H9 (cell line): ENCODE results near the gene UNC50. TPM values are rescaled to one million over a fixed set of nuclear protein-coding genes. Genes with fewer than 3 reads are reported as not detected.

Experiments used
- DNase-seq: peaks from one replicate; pipeline ENCODE4 v3.0.0-alpha.2; 2017
- H2AFZ ChIP-seq: one replicate; pipeline ENCODE4 v1.6.1; 2013; ENCODE audit warnings: mild to moderate bottlenecking, low read length, control low read depth, moderate library complexity
- H2AK5ac ChIP-seq: 2 replicates; pipeline ENCODE4 v1.6.1; 2013; ENCODE audit warnings: low read length, control low read depth, mixed read lengths; ENCODE audit not compliant: insufficient read length
- H2BK120ac ChIP-seq: one replicate; pipeline ENCODE4 v1.6.1; 2013; ENCODE audit warnings: low read depth, mild to moderate bottlenecking, low read length, control low read depth, inconsistent platforms; ENCODE audit not compliant: poor library complexity, severe bottlenecking
- H2BK12ac ChIP-seq: 2 replicates; pipeline ENCODE4 v1.6.1; 2013; ENCODE audit warnings: low read length, control low read depth, mixed read lengths, low read depth; ENCODE audit not compliant: insufficient read length
- H2BK15ac ChIP-seq: 2 replicates; pipeline ENCODE4 v1.6.1; 2013; ENCODE audit warnings: low read depth, low read length, control low read depth
- H2BK20ac ChIP-seq: one replicate; pipeline ENCODE4 v1.6.1; 2013; ENCODE audit warnings: low read depth, mild to moderate bottlenecking, low read length, control low read depth, inconsistent platforms; ENCODE audit not compliant: poor library complexity, severe bottlenecking
- H2BK5ac ChIP-seq: 2 replicates; pipeline ENCODE4 v1.6.1; 2013; ENCODE audit warnings: low read length, control low read depth, mixed read lengths; ENCODE audit not compliant: insufficient read length
- H3K14ac ChIP-seq: 2 replicates; pipeline ENCODE4 v1.6.1; 2013; ENCODE audit warnings: low read length, control low read depth; ENCODE audit not compliant: insufficient read depth
- H3K18ac ChIP-seq: 2 replicates; pipeline ENCODE4 v1.6.1; 2013; ENCODE audit warnings: low read depth, mild to moderate bottlenecking, mixed read lengths, low read length, control low read depth; ENCODE audit not compliant: insufficient read length
- H3K23ac ChIP-seq: 2 replicates; pipeline ENCODE4 v1.6.1; 2013; ENCODE audit warnings: low read length, control low read depth, mixed read lengths, low read depth; ENCODE audit not compliant: insufficient read length
- H3K23me2 ChIP-seq: 2 replicates; pipeline ENCODE4 v1.6.1; 2013; ENCODE audit warnings: low read depth, mild to moderate bottlenecking, mixed read lengths, low read length, control low read depth; ENCODE audit not compliant: insufficient read length, poor library complexity, severe bottlenecking
- H3K27ac ChIP-seq: 2 replicates; pipeline ENCODE4 v1.5.1; 2013; ENCODE audit warnings: low read length, control low read depth, mixed read lengths, low read depth; ENCODE audit not compliant: insufficient read length
- H3K27me3 ChIP-seq: 2 replicates; pipeline ENCODE4 v1.6.1; 2013; ENCODE audit warnings: low read length, control low read depth, inconsistent platforms; ENCODE audit not compliant: insufficient read depth
- H3K4ac ChIP-seq: 2 replicates; pipeline ENCODE4 v1.6.1; 2013; ENCODE audit warnings: low read depth, mild to moderate bottlenecking, control low read depth, inconsistent platforms, low read length, moderate library complexity
- H3K4me1 ChIP-seq: 2 replicates; pipeline ENCODE4 v1.6.1; 2013; ENCODE audit warnings: low read length, control low read depth, inconsistent platforms; ENCODE audit not compliant: insufficient read depth
- H3K4me2 ChIP-seq: 2 replicates; pipeline ENCODE4 v1.6.1; 2013; ENCODE audit warnings: low read length, control low read depth, mixed read lengths; ENCODE audit not compliant: insufficient read length, insufficient read depth
- H3K56ac ChIP-seq: 2 replicates; pipeline ENCODE4 v1.6.1; 2013; ENCODE audit warnings: low read depth, mild to moderate bottlenecking, mixed read lengths, low read length, control low read depth; ENCODE audit not compliant: insufficient read length
- H3K79me1 ChIP-seq: 2 replicates; pipeline ENCODE4 v1.6.1; 2013; ENCODE audit warnings: low read depth, mild to moderate bottlenecking, moderate library complexity, low read length, control low read depth, inconsistent platforms; ENCODE audit not compliant: insufficient read depth, poor library complexity, severe bottlenecking
- H3K79me2 ChIP-seq: 2 replicates; pipeline ENCODE4 v1.6.1; 2013; ENCODE audit warnings: low read length, control low read depth, inconsistent platforms; ENCODE audit not compliant: insufficient read depth
- H3K9ac ChIP-seq: 2 replicates; pipeline ENCODE4 v1.6.1; 2013; ENCODE audit warnings: low read length, control low read depth, mixed read lengths; ENCODE audit not compliant: insufficient read length; ENCODE audit errors: extremely low read depth
- H3K9me3 ChIP-seq: one replicate; pipeline ENCODE4 v1.6.1; 2013; ENCODE audit warnings: low read depth, low read length, inconsistent platforms; ENCODE audit not compliant: control insufficient read depth
- H3T11ph ChIP-seq: one replicate; pipeline ENCODE4 v1.6.1; 2013; ENCODE audit warnings: mild to moderate bottlenecking, low read length, control low read depth, inconsistent platforms
- H4K20me1 ChIP-seq: one replicate; pipeline ENCODE4 v1.6.1; 2013; ENCODE audit not compliant: control insufficient read depth, insufficient read length, insufficient read depth
- H4K5ac ChIP-seq: 2 replicates; pipeline ENCODE4 v1.6.1; 2013; ENCODE audit warnings: low read depth, mild to moderate bottlenecking, mixed read lengths, low read length, control low read depth; ENCODE audit not compliant: insufficient read length
- H4K8ac ChIP-seq: replicated peaks from 2 replicates; pipeline ENCODE4 v1.6.1; 2013; ENCODE audit warnings: low read length, control low read depth, mixed read lengths, low read depth; ENCODE audit not compliant: insufficient read length
- H4K91ac ChIP-seq: 2 replicates; pipeline ENCODE4 v1.6.1; 2013; ENCODE audit warnings: low read depth, mild to moderate bottlenecking, moderate library complexity, mixed read lengths, low read length, control low read depth; ENCODE audit not compliant: insufficient read length
- H3K27ac Mint-ChIP-seq, 3 experiments: 2 replicates in 2 of 3; 3 replicates in 1 of 3; pipeline ENCODE4 v1.8.0; 2020 to 2021; ENCODE audit warnings: mixed read lengths in 3 of 3, mild to moderate bottlenecking in 1 of 3, moderate library complexity in 1 of 3
- H3K27me3 Mint-ChIP-seq: 2 replicates; pipeline ENCODE4 v1.8.0; 2021; ENCODE audit warnings: low read depth, mild to moderate bottlenecking, moderate library complexity, mixed read lengths
- H3K36me3 Mint-ChIP-seq, 3 experiments: 2 replicates in 2 of 3; 3 replicates in 1 of 3; pipeline ENCODE4 v1.8.0; 2020 to 2021; ENCODE audit warnings: low read depth in 3 of 3, mixed read lengths in 3 of 3; ENCODE audit not compliant: insufficient read depth in 1 of 3
- H3K4me1 Mint-ChIP-seq, 2 experiments: 2 replicates each; pipeline ENCODE4 v1.8.0; 2020; ENCODE audit warnings: mixed read lengths in 2 of 2
- H3K4me3 Mint-ChIP-seq, 2 experiments: 2 replicates in 1 of 2; 3 replicates in 1 of 2; pipeline ENCODE4 v1.8.0; 2020 to 2021; ENCODE audit warnings: mild to moderate bottlenecking in 2 of 2, mixed read lengths in 2 of 2, moderate library complexity in 1 of 2
- H3K9me3 Mint-ChIP-seq, 2 experiments: 2 replicates in 1 of 2; 3 replicates in 1 of 2; pipeline ENCODE4 v1.8.0; 2020; ENCODE audit warnings: mild to moderate bottlenecking in 2 of 2, mixed read lengths in 2 of 2, moderate library complexity in 1 of 2
- CTCF ChIP-seq: fragments of 200-600 bp; sonication (generic); conservative IDR thresholded peaks from 3 replicates; pipeline ENCODE4 v1.8.0; 2021; ENCODE audit warnings: antibody characterized with exemption, mild to moderate bottlenecking
- WGBS: extraction: QIAGEN DNeasy Blood & Tissue Kit; methylation state at CpG from one replicate; pipeline ENCODE4 v1.1.7; 2013; ENCODE audit warnings: missing lambda C conversion rate, low lambda C conversion rate, mixed read lengths; ENCODE audit not compliant: insufficient read length; ENCODE audit errors: extremely low coverage; 5-methylcytosine and 5-hydroxymethylcytosine counted together
- total RNA-seq: library from RNA; stranded (reverse); gene quantifications from 2 replicates; pipeline ENCODE4 v1.2.1, GENCODE V29; 2021

The UNC50 gene
- total RNA-seq, 1 experiment from 2014 or later: 35.4 TPM

DNA sequence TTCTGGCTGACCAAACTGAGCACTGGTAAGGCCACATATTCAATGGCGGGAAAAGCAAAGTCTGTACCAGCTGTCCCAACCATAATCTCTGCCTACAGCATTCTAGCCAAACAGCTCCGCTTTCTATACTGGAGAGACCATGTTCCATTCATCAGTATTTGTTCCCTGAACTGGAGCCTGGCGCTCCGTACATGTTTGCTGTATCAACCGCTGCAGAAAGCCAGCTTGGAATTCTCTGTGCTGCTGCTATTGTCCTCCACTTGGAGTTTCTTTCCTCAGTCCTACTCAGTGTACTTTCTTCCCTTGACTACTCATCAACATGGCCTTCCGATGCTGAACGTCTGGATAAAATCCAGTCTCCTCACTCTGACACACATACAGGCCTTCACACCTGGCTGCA, 2.0 kb upstream of the UNC50 start:
- H2BK120ac ChIP-seq: no peak overlapping the region
- no peak overlapping the region for H3K9ac ChIP-seq
- no peaks in the 10 kb centered on the region; the same call in 1 of the 2 replicates for H3K4me1 ChIP-seq
- no CpG with 5 or more reads among the region's 7 CpGs for WGBS
- H3K79me2 ChIP-seq: peaks cover 15% of the 10 kb centered on the region; the same call in 1 of the 2 replicates
- no peak overlapping the region for H2BK5ac ChIP-seq
- H3K27ac Mint-ChIP-seq: peak overlapping the region in 1 of 3 experiments; percentile 3; a peak in 1 of 7 replicates
- H3K56ac ChIP-seq: no peak overlapping the region
- H3K4me2 ChIP-seq: peak overlapping the region; percentile 97
- no peaks in the 10 kb centered on the region for H3K27me3 Mint-ChIP-seq
- H2AFZ ChIP-seq: no peak overlapping the region
- H3K4me3 Mint-ChIP-seq: peak overlapping the region; percentile 85 to 86
- H3K9me3 Mint-ChIP-seq: no peaks in the 10 kb centered on the region
- no peak for DNase-seq
- H4K20me1 ChIP-seq: peaks cover 4% of the 10 kb centered on the region
- no peak overlapping the region for H3K23ac ChIP-seq
- H3K79me1 ChIP-seq: peaks cover 7% of the 10 kb centered on the region
- no peak for TF ChIP-seq CTCF
- H2BK15ac ChIP-seq: no peak overlapping the region
- peaks cover 4 to 35% (median 35%) of the 10 kb centered on the region in 3 experiments; a peak in 5 of 7 replicates for H3K36me3 Mint-ChIP-seq
- H4K5ac ChIP-seq: peak overlapping the region; percentile 50
- H3K27me3 ChIP-seq: no peaks in the 10 kb centered on the region
- no peak overlapping the region for H2BK12ac ChIP-seq
- no peak overlapping the region for H3T11ph ChIP-seq
- no peaks in the 10 kb centered on the region for H3K9me3 ChIP-seq
- no peak overlapping the region for H2AK5ac ChIP-seq
- no peak overlapping the region for H3K4ac ChIP-seq
- no peak overlapping the region for H4K8ac ChIP-seq
- H3K23me2 ChIP-seq: peaks cover 14% of the 10 kb centered on the region
- no peak overlapping the region for H3K14ac ChIP-seq
- H3K27ac ChIP-seq: no peak overlapping the region
- H3K4me1 Mint-ChIP-seq: peaks cover 18 to 21% of the 10 kb centered on the region in 2 experiments
- no peak overlapping the region for H2BK20ac ChIP-seq
- H3K18ac ChIP-seq: no peak overlapping the region
- no peak overlapping the region for H4K91ac ChIP-seq
